ENCODE data around the gene TP63. TPM values are rescaled to one million over a fixed set of nuclear protein-coding genes. Genes with fewer than 3 reads are reported as not detected.

The TP63 gene
- total and polyA plus RNA-seq, 2 experiments from 2014 or later = not detected

- H3F3A ChIP-seq (replicated peaks; ENCODE audit: low read depth) = no peaks in the 10 kb centered on the region
- no peak overlapping the region for H3K4me3 Mint-ChIP-seq
- H3K9me2 ChIP-seq (ENCODE audit: insufficient read depth) = no peaks in the 10 kb centered on the region
- H3K4me1 ChIP-seq (ENCODE audit: insufficient read depth) = no peaks in the 10 kb centered on the region
- H3K36me3 ChIP-seq (ENCODE audit: insufficient read depth) = no peaks in the 10 kb centered on the region
- ATAC-seq (no peak), DNase-seq (ENCODE audit: low spot score) (no peak)
- TF ChIP-seq CREB1 (CRISPR knock-in tag; IDR thresholded peaks at IDR 0.05; ENCODE audit: low read depth) = no peak
- no peak for TF ChIP-seq STAT1 (IDR thresholded peaks at IDR 0.05; ENCODE audit: unreplicated experiment)
- no peak for TF ChIP-seq REST (IDR thresholded peaks at IDR 0.05; ENCODE audit: unreplicated experiment)
- no peak for TF ChIP-seq JUNB (IDR thresholded peaks at IDR 0.05; ENCODE audit: unreplicated experiment)
- no peak for TF ChIP-seq ZNF331 (CRISPR knock-in tag; IDR thresholded peaks at IDR 0.05; ENCODE audit: low read depth)
- no peak for TF ChIP-seq EZH2 (IDR thresholded peaks at IDR 0.05; ENCODE audit: low read depth, unreplicated experiment)
- no peak for TF ChIP-seq NANOG (IDR thresholded peaks at IDR 0.05; ENCODE audit: borderline replicate concordance)
- no peak for TF ChIP-seq EZH2phosphoT487 (IDR thresholded peaks at IDR 0.05; ENCODE audit: unreplicated experiment)
- TF ChIP-seq POLR2AphosphoS5 (IDR thresholded peaks at IDR 0.05; ENCODE audit: low read depth) = no peak
- TF ChIP-seq CTCF (conservative IDR thresholded peaks at IDR 0.05; ENCODE audit: low read depth in 2 of 2) = no peak
- no peak for TF ChIP-seq ZNF114 (CRISPR knock-in tag; IDR thresholded peaks at IDR 0.05)
- no peak overlapping the region for H3K4me3 ChIP-seq
- no peak overlapping the region for H3K4me2 ChIP-seq
- H3K36me3 Mint-ChIP-seq (ENCODE audit: low read depth) = no peaks in the 10 kb centered on the region
- no peak overlapping the region for H2AFZ ChIP-seq
- no peaks in the 10 kb centered on the region for H3K4me1 Mint-ChIP-seq
- no peak overlapping the region for H3K27ac ChIP-seq (ENCODE audit: low read depth)
- no peaks in the 10 kb centered on the region for H3K27me3 ChIP-seq (ENCODE audit: insufficient read depth)
- H4K20me1 ChIP-seq (replicated peaks; ENCODE audit: insufficient read depth) = no peaks in the 10 kb centered on the region
- no peaks in the 10 kb centered on the region for H3K27me3 Mint-ChIP-seq (ENCODE audit: insufficient read depth, low read depth, poor library complexity)
- no peaks in the 10 kb centered on the region for H3K79me2 ChIP-seq (replicated peaks; ENCODE audit: insufficient read depth)
- H3K9me3 Mint-ChIP-seq = no peaks in the 10 kb centered on the region
- H3K27ac Mint-ChIP-seq = no peak overlapping the region
These were observed 64.2 kb downstream of the TP63 start for GRCh38 chr3:189695400-189695799.

GRCh38 chr3:189698811-189699210, 67.6 kb downstream of the TP63 start:
- Histone ChIP-seq H3K9me2 (ENCODE audit: insufficient read depth) (no peaks in the 10 kb centered on the region), H4K20me1 (replicated peaks; ENCODE audit: insufficient read depth) (no peaks in the 10 kb centered on the region), H3K4me3 (no peak overlapping the region), H2AFZ (no peak overlapping the region), H3K4me2 (no peak overlapping the region), H3K4me1 (ENCODE audit: insufficient read depth) (no peaks in the 10 kb centered on the region), H3K27me3 (ENCODE audit: insufficient read depth) (no peaks in the 10 kb centered on the region), H3K79me2 (replicated peaks; ENCODE audit: insufficient read depth) (no peaks in the 10 kb centered on the region), H3K36me3 (ENCODE audit: insufficient read depth) (no peaks in the 10 kb centered on the region), H3K27ac (ENCODE audit: low read depth) (no peak overlapping the region), H3F3A (replicated peaks; ENCODE audit: low read depth) (no peaks in the 10 kb centered on the region)
- H3K36me3 Mint-ChIP-seq (ENCODE audit: low read depth) = no peaks in the 10 kb centered on the region
- H3K4me1 Mint-ChIP-seq = no peaks in the 10 kb centered on the region
- H3K4me3 Mint-ChIP-seq = no peak overlapping the region
- DNase-seq (ENCODE audit: low spot score) = no peak
- H3K27ac Mint-ChIP-seq = no peak overlapping the region
- H3K27me3 Mint-ChIP-seq (ENCODE audit: insufficient read depth, low read depth, poor library complexity) = peaks cover 3% of the 10 kb centered on the region
- ATAC-seq = no peak
- H3K9me3 Mint-ChIP-seq = no peaks in the 10 kb centered on the region
- TF ChIP-seq JUNB (IDR thresholded peaks at IDR 0.05; ENCODE audit: unreplicated experiment) = no peak
- no peak for TF ChIP-seq REST (IDR thresholded peaks at IDR 0.05; ENCODE audit: unreplicated experiment)
- TF ChIP-seq ETS1 (IDR thresholded peaks at IDR 0.05) = no peak

Data from GM23338 (cell line).